Renal cortical epithelial cell (primary cell): ENCODE results near the gene CREB5. TPM values are rescaled to one million over a fixed set of nuclear protein-coding genes. Genes with fewer than 3 reads are reported as not detected.
A peak's percentile ranks its signal among the peaks of the same experiment; 100 is the strongest.

Source experiments
- DNase-seq: peaks from one replicate; pipeline ENCODE4 v3.0.0-alpha.2; 2011; ENCODE audit warnings: low read depth
- total RNA-seq: library from RNA; depleted of rRNA; stranded (reverse); fragments of >200 nt; gene quantifications from 2 replicates; pipeline ENCODE4 v1.2.3, GENCODE V29; 2014

The CREB5 gene
- total RNA-seq, 1 donor from 2014 or later = 14.1 TPM

DNA sequence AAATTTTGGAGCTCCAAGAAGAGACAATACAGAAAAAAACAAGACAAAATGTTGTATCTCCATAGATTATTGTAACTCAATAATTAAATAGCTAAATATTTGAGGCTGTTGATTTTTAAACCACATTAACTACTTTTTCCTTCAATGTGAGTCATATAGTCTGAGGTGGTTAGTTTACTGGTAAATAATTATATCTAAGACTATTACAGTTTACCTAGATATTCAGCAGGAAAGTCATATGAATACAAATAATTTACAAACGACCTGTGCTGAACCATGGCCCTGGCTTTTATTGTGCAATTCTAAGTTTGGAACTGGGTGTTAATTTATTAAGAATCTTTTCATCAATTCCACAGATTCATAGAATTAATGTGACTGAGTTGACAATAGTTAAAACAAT is 22.2 kb downstream of the CREB5 start:
- peak; percentile 82 for DNase-seq

DNA sequence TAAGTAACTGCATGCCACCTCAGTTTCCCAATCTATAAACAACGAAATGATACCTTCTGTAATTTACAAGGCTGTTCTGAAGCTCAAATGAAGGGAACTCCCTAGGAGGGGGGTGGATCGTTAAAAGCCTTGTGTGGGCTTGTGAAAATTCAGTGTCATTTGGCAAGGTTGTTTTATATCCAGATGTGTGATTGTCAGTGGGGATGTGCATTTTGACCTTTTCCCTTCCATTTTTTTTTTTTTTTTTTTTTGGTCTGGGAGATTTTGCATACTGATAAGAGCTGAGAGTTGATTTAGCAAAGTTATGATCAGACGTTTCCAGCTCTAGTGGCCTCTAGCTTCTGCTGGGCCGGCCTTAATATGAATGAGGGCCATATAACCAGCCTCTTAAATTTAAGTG is 22.8 kb downstream of the CREB5 start:
- DNase-seq = no peak

DNA sequence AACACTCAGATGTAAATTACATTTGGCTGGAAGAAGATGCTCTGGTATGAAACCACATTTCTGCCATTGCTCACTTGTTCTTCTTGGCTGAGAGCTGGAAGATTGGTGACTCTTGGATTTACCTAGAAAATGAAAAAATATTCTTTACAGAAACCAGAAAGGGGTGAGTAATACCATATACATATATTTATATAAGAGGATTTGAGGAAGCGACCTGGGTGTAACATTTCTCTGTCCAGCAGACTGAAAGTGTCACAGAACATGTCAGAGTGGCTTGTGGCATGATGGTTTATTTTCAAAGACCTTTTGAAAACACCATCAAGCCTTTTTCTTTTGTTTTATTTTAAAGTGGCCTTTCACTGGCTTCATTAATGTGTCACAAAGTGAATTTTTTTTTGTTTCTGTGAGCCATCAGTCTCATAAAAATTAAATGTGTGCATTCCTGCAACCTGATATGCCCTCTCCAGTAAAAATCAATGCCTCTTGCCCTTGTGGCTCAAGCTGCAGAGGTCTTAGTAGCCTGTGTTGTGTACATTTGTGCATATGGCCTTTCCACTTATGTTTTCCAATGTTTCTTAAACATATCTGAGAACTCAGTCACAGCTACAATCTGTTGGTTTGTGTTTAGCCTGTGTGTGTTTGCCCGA is 23.5 kb downstream of the CREB5 start:
- DNase-seq = no peak

DNA sequence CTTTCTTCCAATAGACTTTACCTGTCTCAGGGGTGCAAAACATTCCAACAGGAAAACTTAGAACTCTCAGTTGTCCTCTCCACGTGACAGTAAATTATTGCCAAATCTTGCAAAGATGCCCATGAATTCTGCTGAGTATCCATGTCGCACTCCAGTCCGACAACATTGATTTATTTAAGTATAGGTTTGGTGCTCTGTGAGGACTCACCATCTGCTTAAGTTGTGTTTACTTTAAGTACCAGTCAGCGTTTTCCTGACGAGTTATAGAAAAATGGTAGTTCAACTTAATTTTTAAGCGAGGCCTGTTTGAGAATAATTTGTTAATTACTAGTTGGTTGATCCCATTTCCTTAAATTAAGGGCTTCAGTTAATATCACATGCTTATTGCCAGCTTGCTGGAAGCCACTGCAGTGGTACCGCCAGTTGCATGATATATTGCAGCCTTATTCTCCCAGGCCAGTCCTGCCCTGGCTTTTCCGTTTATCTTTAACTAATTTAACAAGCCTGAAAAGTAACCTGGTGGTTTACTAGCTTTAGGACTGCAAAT is 27.8 kb downstream of the CREB5 start:
- no peak for DNase-seq

DNA sequence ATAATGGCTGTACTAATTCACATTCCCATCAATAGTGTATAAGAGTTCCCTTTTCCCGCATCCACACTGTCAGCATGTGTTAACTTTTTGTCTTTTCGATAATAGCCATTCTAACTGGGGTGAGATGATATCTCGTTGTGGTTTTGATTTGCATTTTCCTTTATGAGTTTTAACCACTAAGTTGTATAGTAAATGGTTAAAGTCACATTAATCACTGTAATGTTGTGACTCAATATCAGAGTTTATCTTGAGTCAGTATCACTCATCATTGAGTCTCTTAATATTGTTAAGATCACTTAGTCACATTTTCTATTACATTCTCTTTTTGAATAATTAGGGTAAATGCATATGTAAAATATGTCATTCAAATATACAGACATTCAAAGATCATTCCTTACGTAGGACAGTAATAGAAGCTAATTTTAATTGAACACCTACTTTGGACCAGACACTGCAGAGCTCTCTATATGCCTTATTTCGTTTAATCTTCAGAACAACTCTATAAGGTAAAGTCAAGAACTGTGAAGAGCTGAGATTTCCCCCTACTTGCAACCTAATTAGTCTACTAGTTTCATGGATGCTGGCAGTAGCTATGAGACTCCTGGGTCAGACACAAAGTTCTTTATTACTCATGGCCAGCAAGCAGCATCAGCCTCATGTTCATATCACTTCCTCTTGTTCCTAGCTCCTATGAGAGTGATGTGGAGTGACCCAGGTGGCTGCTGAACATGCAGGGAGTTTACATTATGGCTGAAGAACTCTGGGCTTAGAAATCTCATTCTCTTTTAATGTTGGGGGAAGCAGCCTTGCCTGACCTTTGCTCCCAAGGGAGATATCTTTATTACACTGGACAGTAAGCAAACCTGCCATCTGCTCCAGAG is 30.5 kb downstream of the CREB5 start:
- no peak for DNase-seq

DNA sequence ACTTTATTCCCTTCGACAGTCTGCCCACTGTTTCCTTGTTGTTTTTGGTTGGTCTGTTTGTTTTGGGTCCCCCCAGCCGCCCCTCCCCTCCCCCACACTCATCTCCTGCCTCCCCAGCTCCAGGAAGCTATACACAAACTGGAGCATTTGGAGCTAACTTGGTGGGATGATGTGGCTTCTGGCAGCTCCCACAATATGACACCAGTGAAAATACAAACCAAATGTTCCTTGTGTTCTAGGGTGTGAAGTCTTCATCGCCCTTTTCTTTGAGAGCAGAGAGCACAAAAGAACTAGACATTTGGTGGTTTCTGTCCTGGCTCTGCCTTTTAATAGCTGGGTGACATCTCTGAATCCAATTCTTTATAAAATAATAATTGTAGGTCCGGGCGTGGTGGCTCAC is 33.8 kb downstream of the CREB5 start:
- no peak for DNase-seq

DNA sequence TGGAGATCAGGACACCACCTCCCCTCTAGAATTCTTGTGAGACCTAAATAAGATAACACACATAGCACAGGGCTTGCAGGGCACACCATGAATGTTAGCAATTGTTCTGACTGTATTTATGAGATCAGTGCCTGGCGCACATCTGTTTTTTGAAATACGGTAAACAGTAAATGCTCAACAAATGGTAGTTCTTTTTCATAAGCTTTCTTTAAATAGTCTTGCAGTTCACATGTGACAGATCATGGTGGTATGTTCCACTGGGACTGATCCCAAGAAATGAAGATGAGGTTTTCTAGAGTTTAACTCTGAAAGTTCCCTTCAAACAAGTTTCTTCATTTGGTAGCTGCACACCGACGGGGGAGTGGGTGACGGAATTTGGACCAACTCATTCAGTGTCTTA is 34.8 kb downstream of the CREB5 start:
- no peak for DNase-seq

DNA sequence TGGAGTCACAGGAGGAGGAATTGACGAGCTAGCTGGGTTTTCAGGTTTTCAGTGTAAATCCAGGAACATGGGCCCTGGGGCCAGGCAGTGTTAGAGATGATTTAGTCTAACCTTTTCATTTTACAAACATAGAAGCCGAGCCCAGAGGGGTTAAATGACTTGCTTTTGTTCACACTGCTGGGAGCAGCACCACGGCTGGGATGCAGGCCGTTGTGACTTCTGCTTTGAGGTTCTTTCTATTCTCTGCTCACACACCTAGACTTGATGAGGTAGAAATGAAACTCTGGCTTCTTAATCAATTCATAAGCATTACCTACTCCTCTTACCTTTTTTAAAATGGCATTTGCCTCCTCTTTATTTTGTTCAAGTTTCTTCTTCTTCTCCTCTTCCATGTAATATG is 36.4 kb downstream of the CREB5 start:
- no peak for DNase-seq

DNA sequence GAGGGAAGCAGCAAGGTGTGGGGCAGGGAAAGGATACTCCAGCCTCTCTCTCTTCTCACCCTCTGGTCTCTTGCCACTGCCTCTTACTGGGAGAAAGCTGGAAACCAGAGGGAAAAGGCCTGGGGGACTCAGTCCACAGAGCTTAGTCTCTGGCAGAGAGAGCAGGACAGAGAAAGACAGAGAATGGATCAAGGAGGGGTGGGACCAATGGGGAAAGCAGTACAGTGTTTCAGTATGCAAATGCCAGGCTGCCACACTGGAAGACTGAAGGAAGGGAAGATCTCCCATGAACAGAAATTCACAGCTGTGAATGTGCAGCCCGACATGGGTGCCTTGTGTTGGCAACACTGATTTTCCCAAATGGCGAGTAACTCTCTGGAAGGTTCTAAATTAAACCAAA is 40.4 kb downstream of the CREB5 start:
- no peak for DNase-seq

DNA sequence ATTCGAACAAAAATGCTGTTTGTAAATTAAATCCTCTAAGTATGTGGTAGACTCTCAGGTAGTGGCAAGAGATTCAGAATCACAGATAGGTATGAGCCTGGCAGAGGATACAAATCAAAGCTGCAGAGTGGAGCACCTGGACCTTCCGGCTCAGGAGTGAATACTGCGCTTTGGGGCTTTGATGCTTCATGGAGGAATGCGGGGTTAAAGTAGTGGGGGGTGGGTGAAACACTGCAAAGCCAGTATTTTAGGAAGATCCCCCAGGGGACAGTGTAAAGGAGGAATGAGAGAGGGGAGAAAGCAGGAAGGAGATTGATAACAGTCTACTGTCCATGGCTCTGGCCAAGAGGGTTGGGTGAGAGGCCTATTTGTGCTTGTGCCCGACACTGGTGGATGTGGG is 43.2 kb downstream of the CREB5 start:
- no peak for DNase-seq

DNA sequence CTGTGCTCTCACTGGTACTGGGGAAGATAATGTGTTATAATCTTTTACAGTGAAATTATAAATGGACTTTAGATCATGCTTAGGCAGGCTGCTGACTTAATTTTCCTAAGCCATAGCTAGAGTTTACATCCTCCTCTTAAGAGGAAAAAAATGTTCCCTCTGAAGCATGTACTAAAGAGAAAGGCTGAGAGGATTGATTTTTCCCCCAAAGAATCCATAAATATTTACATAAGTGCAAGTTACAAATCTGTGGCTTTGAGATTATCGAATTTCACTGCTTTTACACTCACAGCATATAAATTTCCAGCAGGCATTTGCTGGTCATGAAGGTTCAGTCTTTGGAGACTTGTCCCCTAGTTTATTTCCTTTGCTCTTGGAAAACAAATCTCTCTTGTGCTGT is 43.7 kb downstream of the CREB5 start:
- no peak for DNase-seq

DNA sequence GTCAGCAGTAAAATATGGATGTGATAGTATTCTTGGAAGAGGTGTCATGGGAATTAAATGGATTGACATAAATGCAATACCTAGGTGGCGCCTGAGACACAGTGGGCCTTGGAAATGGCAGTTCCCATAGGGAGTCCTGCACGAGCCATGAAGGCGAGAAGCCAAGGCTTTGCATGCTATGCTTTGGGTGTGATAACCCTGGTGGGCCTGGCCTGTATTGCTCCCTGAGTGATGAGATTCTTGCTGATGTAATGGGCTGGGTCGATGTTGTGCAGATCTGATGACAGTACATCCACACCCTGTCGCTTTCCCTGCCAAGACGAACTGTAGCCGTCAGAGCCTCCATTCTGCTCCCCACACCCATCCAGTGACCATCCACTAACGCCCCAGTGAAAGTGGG is 46.4 kb downstream of the CREB5 start:
- no peak for DNase-seq

DNA sequence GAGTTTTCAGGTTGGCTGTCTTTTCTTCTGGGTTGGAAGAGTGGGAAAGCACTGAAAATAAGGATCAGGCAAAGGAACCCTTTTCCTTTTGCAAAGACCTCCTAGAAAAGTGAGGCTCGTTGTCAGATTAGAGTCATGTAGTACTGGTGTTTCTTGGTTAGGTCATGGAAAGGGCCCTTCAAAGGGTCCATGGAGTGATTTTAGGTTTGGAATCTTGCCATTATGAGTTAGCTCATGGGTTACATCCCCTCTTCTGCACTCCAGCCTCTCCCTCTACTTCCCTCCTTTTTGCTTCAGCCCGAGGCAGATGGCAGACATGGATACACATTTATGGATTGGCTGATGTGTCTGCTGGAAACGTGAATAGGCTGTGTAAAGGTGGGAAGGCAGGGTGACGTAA is 47.0 kb downstream of the CREB5 start:
- DNase-seq = no peak

DNA sequence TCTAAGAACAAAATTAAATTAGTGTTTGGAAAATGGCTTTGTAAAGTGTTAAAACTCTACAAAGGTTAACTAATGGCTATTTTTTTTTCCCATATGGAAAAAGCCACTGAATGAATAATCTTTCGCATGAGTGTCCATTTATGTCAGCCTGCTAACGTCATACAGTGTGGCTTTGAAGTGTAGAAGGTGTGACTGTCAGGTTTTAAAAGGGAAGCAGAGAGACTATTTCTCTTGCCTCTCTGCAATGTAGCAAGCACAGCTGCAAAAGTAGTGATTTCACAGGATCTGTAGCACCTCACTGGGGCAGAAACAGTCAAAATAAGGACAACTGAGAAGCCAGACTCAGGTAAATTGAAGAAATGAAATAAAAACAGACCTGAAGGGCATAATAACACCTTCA is 53.4 kb downstream of the CREB5 start:
- no peak for DNase-seq

DNA sequence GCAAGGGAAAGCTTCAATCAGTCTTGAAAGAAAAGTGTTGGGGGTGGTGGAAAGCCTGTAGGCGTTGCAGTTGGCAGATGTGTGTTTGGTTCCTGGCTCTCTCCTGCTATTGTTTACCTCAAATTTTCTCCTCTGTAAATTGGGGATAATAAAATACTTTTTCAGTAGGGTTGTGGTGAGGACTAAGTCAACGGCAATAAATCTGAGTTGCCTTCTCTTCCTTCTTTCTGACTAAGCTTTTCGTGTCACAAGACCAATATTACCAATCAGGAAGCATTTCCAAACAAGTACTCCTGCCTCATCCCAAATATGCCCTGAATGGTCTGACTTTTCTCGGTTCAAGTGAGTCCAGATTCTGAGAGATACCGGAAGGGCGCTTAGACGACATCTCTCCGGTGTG is 54.0 kb downstream of the CREB5 start:
- DNase-seq = no peak

DNA sequence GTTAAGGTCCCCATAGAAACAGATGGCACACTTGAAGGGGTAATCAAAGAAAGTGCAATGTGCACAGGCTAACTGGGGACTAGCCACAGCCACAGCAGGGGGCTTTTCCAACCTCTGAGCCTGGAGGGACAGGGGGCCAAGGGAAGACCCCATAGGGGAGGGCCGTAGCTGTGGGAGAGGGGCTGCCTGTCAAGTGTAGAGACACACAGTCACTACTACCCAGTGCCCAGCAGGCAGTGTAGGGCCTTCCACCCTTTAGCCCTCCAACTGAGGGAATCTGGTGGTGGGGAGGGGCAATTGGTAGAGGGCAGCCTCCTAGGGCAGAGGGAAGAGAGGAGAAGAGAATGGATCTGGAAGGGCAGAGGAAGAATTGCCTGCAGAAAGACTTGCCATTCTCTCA is 54.6 kb downstream of the CREB5 start:
- DNase-seq = no peak

DNA sequence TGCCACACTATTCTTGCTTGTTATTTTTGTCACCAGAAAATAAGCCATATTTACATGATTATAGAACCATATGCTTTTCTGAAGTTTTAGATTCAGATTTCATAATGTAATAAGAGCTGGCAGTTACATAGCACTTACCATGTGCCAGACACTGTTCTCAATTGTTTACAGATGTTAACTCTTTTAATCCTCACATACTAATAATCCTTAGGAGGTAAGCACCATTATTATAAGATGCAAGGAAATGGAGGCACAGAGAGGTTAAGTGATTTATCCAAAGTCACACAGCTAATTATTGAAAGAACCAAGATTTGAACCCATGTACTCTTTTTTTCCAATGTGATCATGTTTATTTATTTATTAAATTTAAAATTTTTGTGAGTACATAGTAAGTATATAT is 57.2 kb downstream of the CREB5 start:
- DNase-seq = no peak

DNA sequence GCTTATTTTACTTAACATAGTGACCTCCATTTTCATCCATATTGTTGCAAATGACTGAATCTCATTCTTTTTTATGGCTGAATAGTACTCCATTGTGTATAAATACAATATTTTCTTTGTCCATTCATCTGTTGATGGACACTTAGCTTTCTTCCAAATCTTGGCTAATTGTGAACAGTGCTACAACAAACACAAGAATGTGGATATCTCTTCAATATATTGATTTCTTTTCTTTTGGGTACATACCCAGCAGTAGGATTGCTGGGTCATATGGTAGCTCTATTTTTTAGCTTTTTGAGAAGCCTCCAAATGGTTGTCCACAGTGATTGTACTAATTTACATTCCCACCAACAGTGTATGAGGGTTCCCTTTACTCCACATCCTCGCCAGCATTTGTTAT is 58.0 kb downstream of the CREB5 start:
- DNase-seq = no peak

DNA sequence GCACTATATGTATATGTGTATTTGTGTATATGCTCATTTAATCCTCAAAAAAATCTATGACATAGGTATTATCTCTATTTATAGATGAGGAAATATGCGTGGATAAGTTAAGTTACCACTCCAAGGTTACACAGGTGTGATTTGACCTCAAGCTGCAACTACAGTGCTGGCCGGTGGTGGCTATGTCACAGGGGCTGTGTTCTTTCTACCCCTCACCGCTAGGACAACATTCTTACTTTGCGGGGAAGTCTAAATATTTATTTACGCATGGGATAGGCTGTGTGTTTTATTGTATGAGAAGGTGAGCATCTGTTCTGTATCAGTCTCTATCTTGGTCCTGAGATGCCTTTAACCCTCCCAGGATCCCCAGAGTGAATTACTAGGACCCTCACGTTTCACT is 60.0 kb downstream of the CREB5 start:
- DNase-seq = no peak

DNA sequence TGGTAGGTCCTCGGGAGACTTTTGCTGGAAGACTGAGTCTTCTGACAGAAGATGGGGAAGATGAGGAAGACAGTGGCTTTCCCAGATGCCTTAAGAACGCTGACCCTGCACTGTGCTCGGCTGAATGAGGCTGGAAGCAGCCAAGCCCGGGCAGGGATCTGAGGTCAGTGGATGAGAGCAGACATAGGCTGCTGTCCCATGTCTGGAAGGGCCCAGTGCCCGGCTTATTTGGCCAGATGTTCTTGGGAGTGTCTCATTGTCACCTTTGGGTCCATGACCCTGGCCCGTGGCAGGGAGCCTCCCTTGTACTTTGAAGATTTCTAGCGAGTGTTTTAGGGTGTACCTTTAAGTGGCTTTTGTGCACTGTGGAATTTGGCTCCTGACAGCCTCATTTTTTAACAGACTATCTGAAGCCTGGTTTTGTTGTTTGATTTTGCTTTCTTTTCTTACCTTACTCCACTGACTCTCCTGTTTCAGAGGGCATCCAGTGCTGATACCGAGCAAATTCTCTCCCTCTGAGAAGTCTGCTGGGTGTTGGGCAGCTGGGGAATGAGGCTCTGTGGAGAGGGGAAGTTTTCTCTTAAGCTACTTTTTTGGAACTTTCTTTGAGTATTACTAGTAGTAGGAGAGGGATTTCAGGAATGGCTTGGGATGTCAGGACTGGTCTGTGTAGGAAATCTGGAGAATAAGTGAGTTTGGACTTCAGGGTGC is 61.4 kb downstream of the CREB5 start:
- no peak for DNase-seq

DNA sequence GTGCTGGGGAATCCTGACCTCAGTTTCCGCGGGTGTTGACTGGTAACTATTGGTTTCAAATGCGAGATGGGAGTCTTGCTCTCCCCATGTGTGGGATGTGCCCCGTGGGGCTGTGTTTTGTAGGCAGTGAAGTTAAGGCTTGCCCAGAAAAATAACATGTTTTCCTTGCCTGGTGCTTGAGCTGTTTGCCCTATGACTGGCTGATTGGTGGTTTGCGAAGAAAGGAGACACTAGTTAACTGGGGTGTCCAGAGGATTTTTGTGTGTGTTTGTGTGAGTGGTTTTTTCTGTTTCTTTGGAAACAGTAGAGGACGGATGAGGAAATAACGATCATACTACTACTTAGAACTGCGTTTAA is 61.9 kb downstream of the CREB5 start:
- DNase-seq = peak; percentile 32

DNA sequence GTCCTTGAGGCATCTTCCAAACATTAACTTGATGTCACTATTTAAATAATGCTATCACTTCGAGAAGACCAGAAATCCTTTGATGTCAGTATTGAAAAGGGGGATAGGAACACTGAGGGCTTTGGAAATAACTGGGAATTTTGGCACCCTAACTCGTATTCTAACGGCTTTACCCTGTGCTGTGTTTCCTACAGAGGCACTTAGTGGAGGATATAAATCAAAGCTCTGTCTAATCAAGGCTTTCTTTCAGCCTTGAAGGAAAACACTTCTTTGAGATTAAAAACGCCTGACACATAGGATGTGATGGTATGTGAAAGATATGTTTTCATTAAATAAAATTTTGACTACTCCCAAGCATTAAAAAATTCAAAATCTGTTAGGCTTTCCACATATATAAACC is 62.3 kb downstream of the CREB5 start:
- no peak for DNase-seq

DNA sequence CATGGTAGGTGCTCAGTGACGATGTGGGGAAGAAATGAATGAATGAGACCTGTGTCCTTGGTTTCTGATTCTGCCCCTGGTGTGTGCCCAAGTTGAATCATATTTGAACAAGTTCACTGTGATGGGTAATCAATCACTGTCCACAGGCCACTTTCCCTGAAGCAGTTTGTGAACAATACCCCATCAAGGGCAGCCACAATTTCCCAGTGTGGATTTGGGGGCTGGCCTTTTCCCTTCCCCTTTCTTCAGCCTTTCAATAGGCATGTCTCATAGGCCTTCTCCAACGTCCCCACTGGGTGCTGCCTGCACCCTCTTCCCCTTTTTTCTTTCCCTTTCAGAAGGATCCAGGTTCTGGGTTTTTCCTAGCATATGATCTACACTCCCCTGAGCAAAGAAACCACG is 64.7 kb downstream of the CREB5 start:
- peak; percentile 32 for DNase-seq
